ENCODE data around the gene PHACTR1.

- TF ChIP-seq POLR2AphosphoS5 (IDR thresholded peaks at IDR 0.05; ENCODE audit: low read depth, low read length) (no peak), TAF1 (IDR thresholded peaks at IDR 0.05; ENCODE audit: low read depth, low read length) (no peak)
Measured at GRCh38 chr6:13250703-13251102, 534.1 kb downstream of the PHACTR1 start.

Data from GM12891 (cell line).